Muscle layer of duodenum (tissue), 2 donors: ENCODE data around the gene REEP6.
"Not testable (repeated sequence)": the region's sequence is repeated elsewhere in the genome, so short reads cannot be mapped to it uniquely, and the experiment has no call there.

Source experiments
- H3K27ac ChIP-seq: one replicate; pipeline ENCODE4 v1.7.0; 2013; ENCODE audit warnings: mild to moderate bottlenecking, low read length
- H3K27me3 ChIP-seq: one replicate; pipeline ENCODE4 v1.7.0; 2013; ENCODE audit warnings: low read depth, mild to moderate bottlenecking, control low read depth, low read length
- H3K36me3 ChIP-seq, 2 donors: one replicate each; pipeline ENCODE4 v1.7.0; 2013; ENCODE audit warnings: low read length in 2 of 2, control low read depth in 1 of 2, mild to moderate bottlenecking in 1 of 2; ENCODE audit not compliant: insufficient read depth in 2 of 2, control insufficient read depth in 1 of 2
- H3K4me1 ChIP-seq, 2 donors: one replicate each; pipeline ENCODE4 v1.7.0; 2013; ENCODE audit warnings: low read length in 2 of 2, mild to moderate bottlenecking in 2 of 2, control low read depth in 1 of 2, moderate library complexity in 1 of 2; ENCODE audit not compliant: insufficient read depth in 2 of 2, control insufficient read depth in 1 of 2
- H3K4me3 ChIP-seq, 2 donors: one replicate each; pipeline ENCODE4 v1.7.0; 2013; ENCODE audit warnings: low read length in 2 of 2, low read depth in 1 of 2, mild to moderate bottlenecking in 1 of 2
- H3K9me3 ChIP-seq, 2 donors: one replicate each; pipeline ENCODE4 v1.7.0; 2013; ENCODE audit warnings: low read length in 2 of 2, control low read depth in 1 of 2, mild to moderate bottlenecking in 1 of 2; ENCODE audit not compliant: control insufficient read depth in 1 of 2
- donor health status: healthy.

Gene REEP6

DNA sequence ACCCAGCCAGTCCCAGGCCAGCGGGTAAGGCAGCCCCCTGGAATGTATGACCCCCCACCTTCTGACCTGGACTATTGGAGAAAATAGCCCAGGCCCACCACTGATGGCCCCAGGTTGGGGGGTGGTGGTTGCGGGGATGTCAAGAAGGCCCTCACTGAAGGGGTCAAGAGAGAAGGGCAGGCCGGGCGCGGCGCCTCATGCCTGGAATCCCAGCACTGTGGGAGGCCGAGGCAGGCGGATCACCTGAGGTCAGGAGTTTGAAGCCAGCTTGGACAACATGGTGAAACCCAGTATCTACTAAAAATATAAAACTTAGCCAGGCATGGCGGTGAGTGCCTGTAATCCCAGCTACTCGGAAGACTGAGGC lies 23.3 kb downstream of the REEP6 start:
- H3K36me3 ChIP-seq: no peaks in the 10 kb centered on the region
- H3K27ac ChIP-seq: no peak overlapping the region
- no peak overlapping the region for H3K4me3 ChIP-seq
- H3K9me3 ChIP-seq: no peaks in the 10 kb centered on the region
- peaks cover 0 to 7% of the 10 kb centered on the region in 2 donors for H3K4me1 ChIP-seq
- peaks cover 3% of the 10 kb centered on the region for H3K27me3 ChIP-seq

DNA sequence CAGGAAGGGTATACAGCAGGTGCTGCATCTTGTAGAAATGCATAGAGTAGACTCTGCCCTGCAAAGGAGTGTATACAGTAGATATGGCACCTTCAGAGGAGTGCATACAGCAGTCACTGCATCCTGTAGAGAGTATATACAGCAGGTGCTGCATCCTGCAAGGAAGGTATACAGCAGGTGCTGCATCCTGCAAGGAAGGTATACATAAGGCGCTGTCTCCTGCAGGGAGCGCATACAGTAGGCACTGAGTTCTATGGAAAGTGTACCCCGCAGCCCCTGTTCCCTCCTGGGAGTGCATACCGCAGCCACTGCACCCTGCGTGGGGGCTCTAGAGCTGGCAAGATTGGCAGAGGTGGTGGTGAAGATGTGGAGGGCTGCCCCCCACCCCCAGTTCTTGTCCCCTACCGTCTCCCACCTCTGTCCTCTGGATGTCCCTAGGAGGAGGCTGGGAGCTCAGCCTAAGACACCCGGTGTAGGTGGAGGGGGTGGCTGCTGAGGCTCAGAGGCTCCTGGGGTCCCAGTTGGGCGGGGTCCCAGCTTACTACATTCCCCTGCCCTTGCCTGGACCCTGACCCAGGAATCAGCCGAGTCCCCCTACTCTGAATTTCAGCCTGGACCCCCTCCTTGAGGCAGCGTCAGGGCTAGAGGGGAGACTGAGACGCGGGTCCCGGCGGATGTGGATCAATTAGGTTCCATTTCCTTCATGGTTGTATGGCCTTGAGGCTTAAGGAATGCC lies 24.2 kb downstream of the REEP6 start:
- Histone ChIP-seq H3K4me1 (peaks cover 0 to 7% of the 10 kb centered on the region in 2 donors), H3K4me3 (no peak overlapping the region), H3K9me3 (no peaks in the 10 kb centered on the region), H3K36me3 (no peaks in the 10 kb centered on the region), H3K27ac (no peak overlapping the region), H3K27me3 (peaks cover 3% of the 10 kb centered on the region)

DNA sequence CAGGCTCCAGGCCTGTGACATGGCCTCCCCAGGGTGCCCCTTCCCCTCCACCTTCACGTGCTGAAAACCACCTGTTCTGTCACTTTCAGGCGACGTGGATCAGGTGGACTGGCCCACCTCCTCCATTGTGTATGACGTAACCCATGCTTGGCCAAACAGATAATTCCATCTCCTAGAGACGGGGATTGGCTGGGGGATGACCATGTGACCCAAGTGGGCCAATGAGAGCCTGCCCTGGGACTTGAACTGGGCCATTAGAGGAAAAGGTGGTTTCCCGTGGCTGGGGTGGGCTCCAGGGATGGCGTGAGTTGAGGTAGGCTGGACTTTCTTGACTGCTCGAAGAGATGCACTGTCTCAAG lies 25.4 kb downstream of the REEP6 start:
- Histone ChIP-seq H3K4me3 (no peak overlapping the region), H3K36me3 (no peaks in the 10 kb centered on the region), H3K27me3 (peaks cover 3% of the 10 kb centered on the region), H3K27ac (no peak overlapping the region), H3K9me3 (no peaks in the 10 kb centered on the region), H3K4me1 (peaks cover 0 to 7% of the 10 kb centered on the region in 2 donors)

DNA sequence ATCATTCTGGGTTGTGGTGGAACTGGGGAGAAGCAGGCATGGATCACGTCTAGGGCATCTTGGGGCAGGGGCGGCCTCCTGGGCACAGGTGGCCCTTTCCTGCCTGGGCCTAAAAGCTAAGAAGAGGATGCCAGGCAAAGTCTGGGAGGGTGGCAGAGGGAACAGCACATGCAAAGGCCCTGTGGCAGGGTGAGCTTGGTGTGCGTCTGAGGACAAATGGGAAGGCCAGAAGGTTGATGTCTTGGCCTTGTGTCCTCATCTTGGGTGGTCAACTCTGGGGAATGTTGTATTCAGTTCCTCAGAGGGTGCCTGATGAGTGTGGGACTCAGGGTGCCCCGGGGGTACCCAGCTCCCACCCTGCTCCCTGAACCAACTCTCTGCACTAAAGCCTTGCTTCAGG lies 27.5 kb downstream of the REEP6 start:
- H3K27ac ChIP-seq: no peak overlapping the region
- H3K27me3 ChIP-seq: peaks cover 5% of the 10 kb centered on the region
- no peaks in the 10 kb centered on the region for H3K9me3 ChIP-seq
- H3K4me3 ChIP-seq: no peak overlapping the region
- no peaks in the 10 kb centered on the region for H3K36me3 ChIP-seq
- peaks cover 0 to 2% of the 10 kb centered on the region in 2 donors for H3K4me1 ChIP-seq

DNA sequence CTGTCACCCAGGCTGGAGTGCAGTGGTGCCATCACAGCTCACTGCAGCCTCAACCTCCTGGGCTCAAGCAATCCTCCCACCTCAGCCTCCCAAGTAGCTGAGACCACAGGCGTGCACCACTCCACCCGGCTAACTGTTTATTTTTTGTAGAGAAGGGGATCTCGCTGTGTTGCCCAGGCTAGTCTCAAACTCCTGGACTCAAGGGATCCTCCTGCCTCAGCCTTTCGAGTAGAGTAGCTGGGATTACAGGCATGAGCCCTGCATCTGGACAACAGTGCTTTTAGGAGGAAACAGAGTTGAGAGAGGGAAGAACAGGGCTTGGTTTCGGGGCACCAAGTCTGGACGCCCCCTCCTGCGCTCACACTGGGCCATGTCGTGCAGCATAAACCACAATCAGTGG lies 28.8 kb downstream of the REEP6 start:
- H3K9me3 ChIP-seq, H3K4me1 ChIP-seq, H3K4me3 ChIP-seq, H3K27ac ChIP-seq, H3K36me3 ChIP-seq: not testable (repeated sequence)
- H3K27me3 ChIP-seq: peaks cover 11% of the 10 kb centered on the region

DNA sequence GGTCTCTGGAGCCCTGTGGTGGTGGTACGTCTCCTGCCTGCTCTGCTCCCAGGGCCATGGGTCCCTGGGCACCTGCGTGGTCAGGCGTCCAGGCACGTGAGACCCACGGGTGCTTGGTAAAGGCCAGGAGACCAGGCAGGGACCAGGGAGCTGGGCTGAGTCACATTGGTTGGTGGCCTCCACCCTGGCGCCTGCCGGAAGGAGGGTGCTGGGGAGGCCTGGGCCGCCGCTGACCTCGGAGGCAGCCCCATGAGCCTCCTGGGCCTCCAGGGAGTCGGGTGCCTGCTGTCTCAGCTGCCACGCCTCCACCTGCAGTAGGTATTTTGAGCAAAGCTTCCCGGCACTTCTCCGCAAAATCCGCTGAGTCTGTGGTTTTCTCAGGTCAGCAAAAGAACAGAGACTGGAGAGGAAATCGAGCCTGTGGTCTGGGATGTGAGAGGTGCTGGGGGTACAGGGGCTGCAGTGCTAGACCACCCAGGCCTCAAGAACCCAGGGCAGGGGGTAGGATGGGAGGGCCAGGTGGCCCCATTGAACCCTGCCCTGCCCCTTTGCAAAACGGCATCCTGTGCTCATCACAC lies 29.3 kb downstream of the REEP6 start:
- H3K27ac ChIP-seq: no peak overlapping the region
- peaks cover 0 to 3% of the 10 kb centered on the region in 2 donors for H3K4me1 ChIP-seq
- H3K27me3 ChIP-seq: peaks cover 16% of the 10 kb centered on the region
- H3K36me3 ChIP-seq: no peaks in the 10 kb centered on the region
- no peak overlapping the region for H3K4me3 ChIP-seq
- H3K9me3 ChIP-seq: no peaks in the 10 kb centered on the region

DNA sequence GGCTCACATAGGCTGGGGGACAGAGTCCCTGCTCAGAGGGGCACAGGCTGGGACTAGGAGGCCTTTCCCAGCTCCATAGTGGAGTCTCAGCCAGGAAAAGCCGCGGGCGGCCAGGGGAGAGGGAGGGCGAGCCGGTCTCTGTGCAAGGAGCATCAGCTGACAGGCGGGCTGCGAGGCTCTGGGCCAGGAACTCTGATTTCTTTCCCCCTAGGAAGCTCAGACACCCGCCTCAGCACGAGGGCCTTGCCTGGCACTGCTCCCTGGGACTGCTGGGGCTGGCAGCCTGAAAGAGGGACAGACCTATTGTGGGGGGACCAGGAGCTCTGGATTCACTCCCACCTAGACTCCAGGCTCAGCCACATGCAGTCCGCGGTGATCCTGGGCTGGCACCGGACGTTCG lies 30.7 kb downstream of the REEP6 start:
- H3K4me3 ChIP-seq: no peak overlapping the region
- H3K27ac ChIP-seq: no peak overlapping the region
- H3K27me3 ChIP-seq: peaks cover 16% of the 10 kb centered on the region
- H3K4me1 ChIP-seq: peaks cover 0 to 3% of the 10 kb centered on the region in 2 donors
- H3K9me3 ChIP-seq: no peaks in the 10 kb centered on the region
- H3K36me3 ChIP-seq: no peaks in the 10 kb centered on the region

DNA sequence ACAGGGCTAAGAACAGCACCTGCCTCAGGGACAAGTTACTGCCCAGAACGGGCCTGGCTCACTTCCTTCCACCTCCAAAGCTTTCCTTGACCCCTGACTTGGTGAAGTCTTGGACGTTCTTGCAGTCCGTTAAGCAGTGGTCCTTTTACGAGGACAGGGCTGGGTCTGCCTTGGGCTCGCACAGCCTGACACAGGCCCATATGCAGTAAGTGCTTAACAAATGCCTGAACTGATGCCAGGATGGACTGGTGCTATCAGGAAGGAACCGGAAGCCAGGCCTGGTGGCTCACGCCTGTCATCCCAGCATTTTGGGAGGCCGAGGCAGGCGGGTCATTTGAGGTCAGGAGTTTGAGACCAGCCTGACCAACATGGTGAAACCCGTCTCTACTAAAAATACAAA lies 31.1 kb downstream of the REEP6 start:
- Histone ChIP-seq H3K27me3 (peaks cover 16% of the 10 kb centered on the region), H3K27ac (no peak overlapping the region)

DNA sequence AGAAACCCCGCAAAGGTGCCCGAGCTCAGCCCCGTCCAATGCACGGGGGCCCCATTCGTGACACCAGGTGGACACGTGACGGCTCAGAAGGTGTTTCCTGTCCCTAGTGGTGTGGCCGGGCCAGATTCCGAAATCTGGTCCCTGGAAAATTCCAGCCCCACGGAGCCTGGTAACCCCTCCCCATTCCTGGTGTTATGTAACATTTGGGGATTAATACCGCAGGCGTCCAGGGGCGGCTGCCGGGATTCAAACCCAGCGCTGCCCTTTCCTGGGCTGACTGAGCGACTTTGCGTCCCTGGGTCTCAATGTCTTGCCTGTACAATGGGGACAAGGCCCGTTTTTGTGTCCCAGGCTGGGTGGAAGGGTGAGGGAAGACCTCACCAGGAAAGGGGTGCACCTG lies 31.9 kb downstream of the REEP6 start:
- Histone ChIP-seq H3K27me3 (peaks cover 16% of the 10 kb centered on the region), H3K4me1 (peaks cover 0 to 3% of the 10 kb centered on the region in 2 donors), H3K27ac (no peak overlapping the region), H3K9me3 (no peaks in the 10 kb centered on the region), H3K36me3 (no peaks in the 10 kb centered on the region), H3K4me3 (no peak overlapping the region)

More for the DNA sequence above, 31.1 kb downstream of the REEP6 start:
- Histone ChIP-seq H3K9me3 (no peaks in the 10 kb centered on the region), H3K36me3 (no peaks in the 10 kb centered on the region), H3K4me3 (no peak overlapping the region), H3K4me1 (peaks cover 0 to 3% of the 10 kb centered on the region in 2 donors)

DNA sequence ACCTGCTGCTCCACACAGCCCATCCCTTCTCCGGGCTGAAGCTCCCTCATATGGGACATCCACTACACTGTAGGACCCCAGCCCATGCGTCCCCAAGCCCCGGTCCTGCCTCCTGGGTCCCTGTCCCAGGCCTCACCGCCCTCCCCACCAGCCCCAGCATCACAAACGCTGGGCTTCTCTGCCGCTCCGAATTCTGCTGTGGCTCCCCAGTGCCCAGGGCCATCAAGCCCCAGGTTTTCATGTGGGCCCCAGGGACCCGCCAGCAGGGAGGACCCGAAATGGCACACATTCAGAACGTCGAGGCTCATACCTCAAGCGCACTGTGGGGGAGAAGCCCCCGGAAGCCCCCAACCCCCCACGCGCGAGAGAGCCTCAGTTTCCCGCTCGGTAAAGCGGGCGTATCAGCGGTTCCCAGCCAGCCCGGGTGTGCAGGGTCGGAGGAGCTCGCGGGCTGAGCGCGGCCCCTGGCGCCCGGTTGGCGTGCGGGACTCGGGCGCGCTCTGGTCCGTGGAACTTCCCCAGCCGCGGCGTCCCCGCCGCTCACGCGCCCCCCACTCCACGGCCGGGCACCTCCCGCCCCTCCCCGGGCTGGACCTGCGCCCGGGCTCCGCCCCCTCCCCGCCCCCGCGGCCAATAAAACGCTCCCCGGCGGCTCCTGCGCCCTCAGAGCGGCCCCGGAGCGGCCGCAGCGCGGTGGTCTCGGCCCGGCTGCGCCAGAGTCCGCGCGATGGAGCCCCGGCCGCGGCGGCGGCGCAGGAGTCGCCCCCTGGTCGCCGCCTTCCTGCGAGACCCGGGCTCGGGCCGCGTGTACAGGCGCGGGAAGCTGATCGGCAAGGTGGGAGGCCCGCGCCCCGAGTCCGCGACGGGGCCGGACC lies 32.7 kb downstream of the REEP6 start, which contains the start of gene PLK5:
Gene PLK5, plus strand, starts transcription at position 666 of the 875 bp plus-strand sequence. CDS start 2,920 bp downstream, outside the sequence.
- H3K27me3 ChIP-seq: peaks cover 16% of the 10 kb centered on the region

DNA sequence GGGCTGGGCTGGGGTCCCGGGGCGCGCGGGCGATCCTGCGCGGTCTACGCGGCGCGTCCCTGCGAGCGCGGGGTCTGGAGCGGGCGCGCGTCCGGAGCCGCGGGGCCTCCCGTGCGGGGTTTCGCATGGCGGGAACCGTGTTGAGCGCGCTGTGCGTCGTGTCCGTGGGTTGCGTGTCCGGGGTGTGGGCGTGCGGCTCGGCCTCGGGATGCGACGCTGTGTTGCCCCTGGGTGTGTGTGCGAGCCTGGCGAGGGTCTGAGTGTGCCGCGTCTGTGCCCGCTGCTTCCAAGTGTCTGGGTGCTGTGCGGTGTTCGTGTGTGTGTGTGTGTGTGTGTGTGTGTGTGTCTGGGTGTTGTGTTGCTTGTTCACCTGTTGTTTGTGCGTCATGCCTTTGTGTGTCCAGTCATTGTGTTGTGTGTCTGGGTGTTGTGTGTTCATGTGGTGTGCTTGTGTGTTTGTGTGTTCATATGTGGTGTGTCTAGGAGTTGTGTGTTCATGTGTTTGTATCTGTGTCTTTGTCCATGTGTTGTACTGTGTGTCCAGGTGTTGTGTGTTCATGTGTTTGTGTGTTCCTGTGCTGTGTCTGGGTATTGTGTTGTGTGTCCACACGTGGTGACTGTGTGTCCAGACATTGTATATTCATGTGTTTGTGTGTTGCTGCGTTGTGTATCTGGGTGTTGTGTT lies 33.4 kb downstream of the REEP6 start:
- Histone ChIP-seq H3K4me1 (peaks cover 0 to 3% of the 10 kb centered on the region in 2 donors), H3K4me3 (peak overlapping the region in 1 of 2 donors; percentile 40), H3K36me3 (no peaks in the 10 kb centered on the region), H3K9me3 (no peaks in the 10 kb centered on the region), H3K27me3 (peaks cover 16% of the 10 kb centered on the region), H3K27ac (no peak overlapping the region)

More for the DNA sequence above, 32.7 kb downstream of the REEP6 start, which contains the start of gene PLK5:
- Histone ChIP-seq H3K4me3 (peak within 1 kb of the TSS in 1 of 2 donors; percentile 40), H3K9me3 (no peaks in the 10 kb centered on the region), H3K36me3 (no peaks in the 10 kb centered on the region), H3K27ac (no peak within 1 kb of the TSS), H3K4me1 (peaks cover 0 to 3% of the 10 kb centered on the region in 2 donors)
